ENCODE results near the gene BICRA. TPM values are rescaled to one million over a fixed set of nuclear protein-coding genes. Genes with fewer than 3 reads are reported as not detected.

Gene BICRA
- total and polyA plus RNA-seq, 2 of the 8 experiments (the other 6 are each of a cell fraction or from before 2014, with no cell fraction given) = 1.5 to 29.2 TPM

GRCh38 chr19:47610902-47611301 is 2.0 kb downstream of the BICRA start (continued):
- no peak for TF ChIP-seq USF2 (IDR thresholded peaks at IDR 0.05; ENCODE audit: low read length)
- TF ChIP-seq CEBPB (IDR thresholded peaks at IDR 0.05; ENCODE audit: low read depth, low read length) = no peak

Data from H1 (cell line).